ENCODE measurements around the gene TMEM132D. TPM values are rescaled to one million over a fixed set of nuclear protein-coding genes. Genes with fewer than 3 reads are reported as not detected.

Gene TMEM132D
- total RNA-seq, 1 donor from 2014 or later = 1.1 TPM

- DNase-seq (ENCODE audit: low spot score) = no peak
Observed at GRCh38 chr12:129428240-129428936, 475.4 kb downstream of the TMEM132D start.

GRCh38 chr12:129423041-129423580 lies 480.7 kb downstream of the TMEM132D start:
- Mint-ChIP-seq H3K27me3 (ENCODE audit: insufficient read depth, low read depth) (no peaks in the 10 kb centered on the region), H3K36me3 (peaks cover 3% of the 10 kb centered on the region), H3K27ac (no peak overlapping the region), H3K4me3 (no peak overlapping the region), H3K4me1 (peaks cover 2% of the 10 kb centered on the region), H3K9me3 (peaks cover 2% of the 10 kb centered on the region)
- Histone ChIP-seq H3K27me3 (no peaks in the 10 kb centered on the region), H2AFZ (replicated peaks) (no peak overlapping the region), H3K27ac (no peak overlapping the region), H3K9me3 (ENCODE audit: low read depth) (no peaks in the 10 kb centered on the region), H3K79me2 (ENCODE audit: low read depth) (no peaks in the 10 kb centered on the region), H3K4me3 (no peak overlapping the region), H3F3A (ENCODE audit: low read depth) (no peaks in the 10 kb centered on the region), H3K4me1 (no peaks in the 10 kb centered on the region), H3K4me2 (no peak overlapping the region), H3K9ac (no peak overlapping the region), H3K36me3 (no peaks in the 10 kb centered on the region), H4K20me1 (ENCODE audit: low read depth) (no peaks in the 10 kb centered on the region)
- DNase-seq (ENCODE audit: low spot score) = no peak
- TF ChIP-seq CTCF (IDR thresholded peaks at IDR 0.05) (no peak), EZH2 (IDR thresholded peaks at IDR 0.05) (no peak), EZH2phosphoT487 (IDR thresholded peaks at IDR 0.05) (no peak)

More at GRCh38 chr12:129428240-129428936, 475.4 kb downstream of the TMEM132D start:
- H3K27me3 Mint-ChIP-seq (ENCODE audit: insufficient read depth, low read depth) = no peaks in the 10 kb centered on the region
- peaks cover 2% of the 10 kb centered on the region for H3K4me1 Mint-ChIP-seq
- H3K9me3 Mint-ChIP-seq = no peaks in the 10 kb centered on the region
- H3F3A ChIP-seq (ENCODE audit: low read depth) = no peaks in the 10 kb centered on the region
- TF ChIP-seq CTCF (IDR thresholded peaks at IDR 0.05) (no peak), EZH2 (IDR thresholded peaks at IDR 0.05) (no peak), EZH2phosphoT487 (IDR thresholded peaks at IDR 0.05) (no peak)
- H3K79me2 ChIP-seq (ENCODE audit: low read depth) = no peaks in the 10 kb centered on the region
- no peaks in the 10 kb centered on the region for H3K27me3 ChIP-seq
- H3K4me3 ChIP-seq = no peak overlapping the region
- no peaks in the 10 kb centered on the region for H3K36me3 Mint-ChIP-seq
- no peak overlapping the region for H3K27ac Mint-ChIP-seq
- no peaks in the 10 kb centered on the region for H3K4me1 ChIP-seq
- no peaks in the 10 kb centered on the region for H3K36me3 ChIP-seq
- no peak overlapping the region for H3K4me2 ChIP-seq
- H3K27ac ChIP-seq = no peak overlapping the region
- H4K20me1 ChIP-seq (ENCODE audit: low read depth) = no peaks in the 10 kb centered on the region
- no peak overlapping the region for H3K4me3 Mint-ChIP-seq
- H3K9ac ChIP-seq = no peak overlapping the region
- H2AFZ ChIP-seq (replicated peaks) = no peak overlapping the region
- no peaks in the 10 kb centered on the region for H3K9me3 ChIP-seq (ENCODE audit: low read depth)

- Mint-ChIP-seq H3K27ac (no peak overlapping the region), H3K27me3 (ENCODE audit: insufficient read depth, low read depth) (peaks cover 2% of the 10 kb centered on the region), H3K9me3 (peaks cover 17% of the 10 kb centered on the region), H3K4me3 (no peak overlapping the region), H3K4me1 (no peaks in the 10 kb centered on the region), H3K36me3 (peaks cover 6% of the 10 kb centered on the region)
- Histone ChIP-seq H3K4me3 (no peak overlapping the region), H3K9me3 (ENCODE audit: low read depth) (no peaks in the 10 kb centered on the region), H3K27ac (no peak overlapping the region), H3F3A (ENCODE audit: low read depth) (no peaks in the 10 kb centered on the region), H3K4me2 (no peak overlapping the region), H4K20me1 (ENCODE audit: low read depth) (no peaks in the 10 kb centered on the region), H3K27me3 (no peaks in the 10 kb centered on the region), H3K79me2 (ENCODE audit: low read depth) (no peaks in the 10 kb centered on the region), H3K9ac (no peak overlapping the region), H2AFZ (replicated peaks) (no peak overlapping the region), H3K4me1 (no peaks in the 10 kb centered on the region), H3K36me3 (no peaks in the 10 kb centered on the region)
- TF ChIP-seq CTCF (IDR thresholded peaks at IDR 0.05) (no peak), EZH2phosphoT487 (IDR thresholded peaks at IDR 0.05) (no peak)
- no peak for DNase-seq (ENCODE audit: low spot score)
Observed at GRCh38 chr12:129413295-129413694, 490.5 kb downstream of the TMEM132D start.
